K562 (cell line): Measurements from ENCODE around the gene WDR90. TPM values are rescaled to one million over a fixed set of nuclear protein-coding genes. Genes with fewer than 3 reads are reported as not detected.

ENCODE experiments used
- BDP1 ChIP-seq: IDR thresholded peaks from 3 replicates; pipeline ENCODE4 v1.6.1; 2011; ENCODE audit not compliant: insufficient read length, insufficient read depth
- CHD1 ChIP-seq: fragments of 200-600 bp; sonication (generic); IDR thresholded peaks from one replicate; pipeline ENCODE4 v1.6.1; 2012; ENCODE audit warnings: mild to moderate bottlenecking, moderate library complexity, low read length, inconsistent platforms
- DPF2 ChIP-seq: fragments of 450-650 bp; IDR thresholded peaks from 2 replicates; pipeline ENCODE4 v1.6.1; 2016
- EGR1 ChIP-seq: fragments of 450-650 bp; conservative IDR thresholded peaks from 2 replicates; pipeline ENCODE4 v1.6.1; 2017; ENCODE audit warnings: mild to moderate bottlenecking
- ELK1 ChIP-seq: sonication (generic); formaldehyde crosslinking; IDR thresholded peaks from 2 replicates; pipeline ENCODE4 v1.8.1; 2022; ENCODE audit warnings: missing genetic modification reagents
- EP400 ChIP-seq: fragments of 450-650 bp; IDR thresholded peaks from 2 replicates; pipeline ENCODE4 v1.6.1; 2017; ENCODE audit warnings: antibody characterized with exemption, mild to moderate bottlenecking, moderate library complexity
- KDM4B ChIP-seq, 2 experiments: fragments of 450-650 bp in 1 of 2; sonication (generic) in 1 of 2; IDR thresholded peaks; 2 replicates each; pipeline ENCODE4 v1.6.1; 2016 to 2017; ENCODE audit warnings: borderline replicate concordance in 2 of 2, antibody characterized with exemption in 1 of 2, low read depth in 1 of 2, mild to moderate bottlenecking in 1 of 2
- MITF ChIP-seq: IDR thresholded peaks from 2 replicates; pipeline ENCODE4 v1.6.1; 2014; ENCODE audit warnings: antibody characterized with exemption
- MNT ChIP-seq, 2 experiments: fragments of 450-650 bp; conservative IDR thresholded peaks; 2 replicates each; pipeline ENCODE4 v1.6.1; 2017; ENCODE audit warnings: mild to moderate bottlenecking in 2 of 2, moderate library complexity in 2 of 2
- MTA3 ChIP-seq: fragments of 450-650 bp; formaldehyde crosslinking; IDR thresholded peaks from 2 replicates; pipeline ENCODE4 v1.6.1; 2017; ENCODE audit warnings: mild to moderate bottlenecking, borderline replicate concordance
- MYC ChIP-seq, 2 experiments: fragments of 250-450 bp in 1 of 2; sonication (Bioruptor Pico) in 1 of 2; IDR thresholded peaks; 2 replicates each; pipeline versions ENCODE4 v1.5.1 to v1.6.1; 2012 to 2021; ENCODE audit warnings: low read depth in 2 of 2, borderline replicate concordance in 1 of 2, improper control_type of control experiment in 1 of 2, low read length in 1 of 2, mild to moderate bottlenecking in 1 of 2, moderate library complexity in 1 of 2
- NFXL1 ChIP-seq: fragments of 450-650 bp; formaldehyde crosslinking; IDR thresholded peaks from 2 replicates; pipeline ENCODE4 v1.4.0; 2021; ENCODE audit warnings: mild to moderate bottlenecking
- PATZ1 ChIP-seq: fragments of 250-450 bp; sonication (Bioruptor Pico); IDR thresholded peaks from 2 replicates; pipeline ENCODE4 v1.5.0; 2020; ENCODE audit warnings: mild to moderate bottlenecking, borderline replicate concordance
- POLR2B ChIP-seq: fragments of 450-650 bp; IDR thresholded peaks from 2 replicates; pipeline ENCODE4 v1.6.1; 2018; ENCODE audit warnings: low read depth; ENCODE audit not compliant: partially characterized antibody
- SP1 ChIP-seq: sonication (generic); formaldehyde crosslinking; IDR thresholded peaks from 2 replicates; pipeline ENCODE4 v1.8.1; 2022; ENCODE audit warnings: mild to moderate bottlenecking, missing genetic modification reagents
- SPI1 ChIP-seq: IDR thresholded peaks from 2 replicates; pipeline ENCODE4 v1.6.1; 2011; ENCODE audit warnings: low read depth, low read length, control low read depth, borderline replicate concordance
- TAF7 ChIP-seq: fragments of 450-650 bp; IDR thresholded peaks from 2 replicates; pipeline ENCODE4 v1.6.1; 2016; ENCODE audit warnings: missing genetic modification characterization, missing compliant biosample characterization
- ZNF551 ChIP-seq: fragments of 250-450 bp; sonication (Bioruptor Pico); IDR thresholded peaks from 2 replicates; pipeline ENCODE4 v1.5.0; 2021; ENCODE audit warnings: mild to moderate bottlenecking, moderate library complexity
- ZNF764 ChIP-seq: fragments of 250-450 bp; sonication (Bioruptor Pico); IDR thresholded peaks from 2 replicates; pipeline ENCODE4 v1.4.0; 2020; ENCODE audit warnings: low read depth, mild to moderate bottlenecking, moderate library complexity
- polyA plus RNA-seq, 8 experiments: library from polyadenylated mRNA; depleted of rRNA in 4 of 8; stranded (reverse) in 5 of 8; unstranded in 3 of 8; fragments of >200 nt; fragmentation: Nextera tagmentation in 2 of 8; fragmentation: Illumina TruSeq in 1 of 8; extraction: Ambion mirVana in 2 of 8; extraction: Trizol in 1 of 8; gene quantifications; 2 replicates each; pipeline versions ENCODE4 v1.2.1 to v1.2.3, GENCODE V29; 2011 to 2014; ENCODE audit warnings: inconsistent platforms in 1 of 8, missing spikeins in 1 of 8
- total RNA-seq, 7 experiments: library from RNA; depleted of rRNA in 6 of 7; stranded (reverse); fragments of >200 nt in 6 of 7; fragmentation: Illumina TruSeq in 2 of 7; extraction: Trizol in 2 of 7; gene quantifications; 2 replicates each; pipeline versions ENCODE4 v1.2.1 to v1.2.3, GENCODE V29; 2011 to 2021; ENCODE audit warnings: low replicate concordance in 1 of 7

WDR90 gene
- total and polyA plus RNA-seq, 9 of the 15 experiments (the other 6 are each of a cell fraction or from before 2014, with no cell fraction given), result 0.44 to 12.6 (median 3.3) TPM

- TF ChIP-seq ELK1, result no peak
- peak; percentile 65 for TF ChIP-seq POLR2B
- TF ChIP-seq KDM4B (IDR thresholded peaks at IDR 0.05; ENCODE audit: borderline replicate concordance in 2 of 2, low read depth in 1 of 2), result 0 out of 4 replicates have a peak, but pooled peaks of 1 of the 2 experiments have one; percentile 23
- no peak for TF ChIP-seq ZNF551
- no peak for TF ChIP-seq SPI1
- TF ChIP-seq DPF2, result peak; percentile 40; the same call in 1 of the 2 replicates
- TF ChIP-seq ZNF764, result no peak
- TF ChIP-seq MNT (conservative IDR thresholded peaks at IDR 0.05), result peak in 1 of 2 experiments; percentile 55; a peak in 3 of 4 replicates
- TF ChIP-seq SP1, result peak; percentile 63
- peak; percentile 40; the same call in 1 of the 2 replicates for TF ChIP-seq TAF7
- TF ChIP-seq EGR1, result peak; percentile 31; the same call in 1 of the 2 replicates
- peak; percentile 28; the same call in 1 of the 2 replicates for TF ChIP-seq MYC (IDR thresholded peaks at IDR 0.05; ENCODE audit: low read depth, low read length)
- no peak; the same call in 1 of the 2 replicates for TF ChIP-seq MYC (CRISPR knock-in tag; IDR thresholded peaks at IDR 0.05; ENCODE audit: borderline replicate concordance, low read depth)
- TF ChIP-seq PATZ1, result no peak
- peak; percentile 80; the same call in 1 of the 2 replicates for TF ChIP-seq EP400
- no peak for TF ChIP-seq NFXL1
- peak; percentile 14; the same call in 1 of the 2 replicates for TF ChIP-seq MTA3
- TF ChIP-seq CHD1, result peak; percentile 92
- no peak for TF ChIP-seq MITF
- TF ChIP-seq BDP1, result no peak
These were observed 30.0 kb downstream of the WDR90 start (continued) for GRCh38 chr16:678858-679813.
